ENCODE measurements around the gene COX6B1.
"Not testable (repeated sequence)": the region's sequence is repeated elsewhere in the genome, so short reads cannot be mapped to it uniquely, and the experiment has no call there.

The COX6B1 gene

DNA sequence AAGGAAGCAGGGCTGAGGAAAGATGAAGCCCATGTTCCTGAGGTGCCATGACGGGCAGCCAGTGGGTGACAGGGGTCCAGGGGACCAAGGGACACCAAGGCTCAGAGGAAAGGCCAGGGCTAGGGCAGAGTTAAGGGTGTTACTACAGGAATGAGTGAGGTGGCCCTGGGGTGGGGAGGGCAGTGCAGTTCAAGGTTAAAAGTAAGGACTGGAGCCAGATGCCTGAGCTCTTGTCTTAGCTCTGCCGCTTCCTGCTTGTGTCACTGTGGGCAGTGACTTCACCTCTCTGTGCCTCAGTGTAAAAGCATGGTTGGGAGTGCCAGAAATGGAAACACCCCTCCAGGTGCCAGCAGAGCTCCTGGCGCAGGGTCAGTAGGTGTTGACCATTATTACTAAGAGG, 11.5 kb upstream of the COX6B1 start:
- DNase-seq, result no peak

DNA sequence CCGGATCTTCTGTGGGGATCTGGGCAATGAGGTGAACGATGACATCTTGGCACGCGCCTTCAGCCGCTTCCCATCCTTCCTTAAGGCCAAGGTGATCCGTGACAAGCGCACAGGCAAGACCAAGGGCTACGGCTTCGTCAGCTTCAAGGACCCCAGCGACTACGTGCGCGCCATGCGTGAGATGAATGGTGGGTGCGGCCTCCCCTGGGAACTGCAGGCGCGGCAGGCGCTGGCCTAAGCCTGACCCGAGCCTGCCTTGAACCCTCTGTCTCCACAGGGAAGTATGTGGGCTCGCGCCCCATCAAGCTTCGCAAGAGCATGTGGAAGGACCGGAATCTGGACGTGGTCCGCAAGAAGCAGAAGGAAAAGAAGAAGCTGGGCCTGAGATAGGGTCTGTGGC, 11.0 kb upstream of the COX6B1 start:
- DNase-seq, result no peak

DNA sequence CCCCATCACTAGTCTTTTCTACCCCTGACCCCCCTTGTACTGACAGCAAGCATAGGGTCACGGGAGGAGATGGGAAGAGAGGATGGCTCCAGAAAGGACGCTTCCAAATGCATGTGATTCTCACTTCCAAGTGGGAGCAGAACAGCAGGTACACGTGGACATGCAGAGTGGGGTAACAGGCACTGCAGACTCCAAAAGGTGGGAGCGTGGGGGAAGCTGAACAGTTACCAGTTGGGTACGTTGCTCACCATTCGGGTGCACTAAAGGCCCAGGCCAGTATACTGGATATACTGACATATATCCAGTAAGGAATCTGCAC, 8.8 kb upstream of the COX6B1 start:
- DNase-seq, result no peak

DNA sequence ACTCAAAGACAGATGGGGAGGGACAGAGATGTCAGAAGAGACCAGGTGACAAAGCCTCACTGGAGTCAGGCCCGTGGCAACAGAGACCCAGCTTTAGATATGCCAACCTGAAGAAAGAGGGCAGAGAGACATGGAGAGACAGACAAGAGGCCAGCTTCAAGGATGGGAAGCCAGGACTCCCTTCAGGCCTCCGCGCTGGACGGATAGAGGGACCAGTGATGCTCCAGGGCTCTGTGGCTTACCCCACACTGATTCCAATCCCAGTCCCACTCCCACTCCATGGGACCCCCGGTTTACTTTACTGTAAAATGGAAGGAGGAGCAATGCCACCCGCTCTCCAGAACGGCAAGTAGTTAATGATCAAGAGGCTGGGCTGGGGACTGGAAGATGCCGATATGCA, 8.3 kb upstream of the COX6B1 start:
- no peak for DNase-seq

DNA sequence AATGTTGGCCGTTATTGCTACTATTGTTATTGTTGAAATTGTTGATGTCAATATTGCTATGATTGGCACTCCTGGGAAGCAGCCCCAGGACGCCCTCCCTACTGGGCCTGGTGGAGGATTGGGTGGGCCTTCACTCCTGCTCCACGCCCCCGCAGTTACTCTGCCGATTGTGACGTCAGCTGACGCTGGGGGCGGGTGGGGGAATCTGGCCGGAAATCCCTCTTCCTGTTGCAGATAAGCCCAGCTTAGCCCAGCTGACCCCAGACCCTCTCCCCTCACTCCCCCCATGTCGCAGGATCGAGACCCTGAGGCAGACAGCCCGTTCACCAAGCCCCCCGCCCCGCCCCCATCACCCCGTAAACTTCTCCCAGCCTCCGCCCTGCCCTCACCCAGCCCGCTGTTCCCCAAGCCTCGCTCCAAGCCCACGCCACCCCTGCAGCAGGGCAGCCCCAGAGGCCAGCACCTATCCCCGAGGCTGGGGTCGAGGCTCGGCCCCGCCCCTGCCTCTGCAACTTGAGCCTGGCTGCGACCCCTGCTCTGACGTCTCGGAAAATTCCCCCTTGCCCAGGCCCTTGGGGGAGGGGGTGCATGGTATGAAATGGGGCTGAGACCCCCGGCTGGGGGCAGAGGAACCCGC, 6.5 kb upstream of the COX6B1 start, which contains the start of gene ETV2:
Gene ETV2, plus strand, starts transcription at position 231 of the 637 bp plus-strand sequence. CDS start 716 bp downstream, outside the sequence.
- DNase-seq, result peak in 4 of 6 experiments; percentile 5 to 43 (median 14)

DNA sequence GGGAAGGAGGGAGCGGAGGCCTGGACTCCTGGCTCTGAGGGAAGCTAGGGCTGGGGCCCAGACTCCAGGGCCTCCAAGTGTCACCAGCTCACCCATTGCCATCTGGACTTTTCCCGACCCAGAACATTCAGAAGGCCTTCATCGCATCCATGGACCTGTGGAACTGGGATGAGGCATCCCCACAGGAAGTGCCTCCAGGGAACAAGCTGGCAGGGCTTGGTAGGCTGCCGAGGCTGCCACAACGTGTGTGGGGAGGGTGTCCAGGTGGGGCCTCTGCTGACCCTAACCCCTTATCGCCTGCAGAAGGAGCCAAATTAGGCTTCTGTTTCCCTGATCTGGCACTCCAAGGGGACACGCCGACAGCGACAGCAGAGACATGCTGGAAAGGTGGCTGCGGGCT, 5.8 kb upstream of the COX6B1 start:
- no peak for DNase-seq

DNA sequence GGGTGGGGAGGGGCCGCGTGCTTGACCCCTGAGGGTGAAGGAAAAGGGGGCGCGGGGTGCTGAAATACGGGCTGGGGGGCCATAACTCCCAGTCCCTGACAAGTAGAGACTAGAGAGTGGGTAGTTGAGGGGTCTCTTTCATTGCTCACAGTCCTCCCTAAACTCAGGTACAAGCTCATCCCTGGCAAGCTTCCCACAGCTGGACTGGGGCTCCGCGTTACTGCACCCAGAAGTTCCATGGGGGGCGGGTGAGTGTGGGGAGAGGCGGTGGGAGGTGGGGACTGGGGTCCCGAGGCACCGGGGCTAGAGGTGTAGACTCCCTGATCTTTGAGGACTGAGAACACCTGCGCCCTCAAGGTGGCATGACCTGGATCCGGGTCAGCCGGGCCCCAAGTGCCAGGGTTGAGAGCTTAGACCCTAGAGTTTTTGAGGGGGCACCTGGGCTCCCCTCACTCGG, 5.3 kb upstream of the COX6B1 start:
- no peak for DNase-seq

DNA sequence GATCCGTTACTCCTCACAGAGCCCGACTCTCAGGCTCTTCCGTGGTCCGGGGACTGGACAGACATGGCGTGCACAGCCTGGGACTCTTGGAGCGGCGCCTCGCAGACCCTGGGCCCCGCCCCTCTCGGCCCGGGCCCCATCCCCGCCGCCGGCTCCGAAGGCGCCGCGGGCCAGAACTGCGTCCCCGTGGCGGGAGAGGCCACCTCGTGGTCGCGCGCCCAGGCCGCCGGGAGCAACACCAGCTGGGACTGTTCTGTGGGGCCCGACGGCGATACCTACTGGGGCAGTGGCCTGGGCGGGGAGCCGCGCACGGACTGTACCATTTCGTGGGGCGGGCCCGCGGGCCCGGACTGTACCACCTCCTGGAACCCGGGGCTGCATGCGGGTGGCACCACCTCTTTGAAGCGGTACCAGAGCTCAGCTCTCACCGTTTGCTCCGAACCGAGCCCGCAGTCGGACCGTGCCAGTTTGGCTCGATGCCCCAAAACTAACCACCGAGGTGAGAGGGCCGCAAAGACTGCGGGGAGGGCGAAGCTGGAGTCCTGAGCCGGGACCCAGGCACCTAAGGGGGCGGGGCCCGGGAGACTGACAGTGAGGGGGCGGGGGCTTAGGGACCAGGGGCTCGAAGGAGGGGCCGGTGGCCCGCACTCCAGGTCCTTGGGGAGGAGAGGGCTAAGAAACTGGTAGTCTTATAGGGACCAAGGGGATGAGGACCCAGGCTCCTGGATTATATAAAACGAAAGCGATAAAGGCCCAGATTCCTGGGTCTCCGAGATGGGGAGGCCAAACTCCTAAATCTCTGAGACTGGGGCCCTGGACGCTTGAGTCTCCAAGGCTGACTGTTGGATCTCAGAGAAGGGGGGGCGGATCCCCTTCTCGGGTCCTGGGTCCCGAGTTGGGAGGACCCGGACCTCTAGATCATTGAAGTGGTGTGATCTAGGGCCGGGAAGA, 4.6 kb upstream of the COX6B1 start:
- peak; percentile 63 to 94 (median 82) for DNase-seq

DNA sequence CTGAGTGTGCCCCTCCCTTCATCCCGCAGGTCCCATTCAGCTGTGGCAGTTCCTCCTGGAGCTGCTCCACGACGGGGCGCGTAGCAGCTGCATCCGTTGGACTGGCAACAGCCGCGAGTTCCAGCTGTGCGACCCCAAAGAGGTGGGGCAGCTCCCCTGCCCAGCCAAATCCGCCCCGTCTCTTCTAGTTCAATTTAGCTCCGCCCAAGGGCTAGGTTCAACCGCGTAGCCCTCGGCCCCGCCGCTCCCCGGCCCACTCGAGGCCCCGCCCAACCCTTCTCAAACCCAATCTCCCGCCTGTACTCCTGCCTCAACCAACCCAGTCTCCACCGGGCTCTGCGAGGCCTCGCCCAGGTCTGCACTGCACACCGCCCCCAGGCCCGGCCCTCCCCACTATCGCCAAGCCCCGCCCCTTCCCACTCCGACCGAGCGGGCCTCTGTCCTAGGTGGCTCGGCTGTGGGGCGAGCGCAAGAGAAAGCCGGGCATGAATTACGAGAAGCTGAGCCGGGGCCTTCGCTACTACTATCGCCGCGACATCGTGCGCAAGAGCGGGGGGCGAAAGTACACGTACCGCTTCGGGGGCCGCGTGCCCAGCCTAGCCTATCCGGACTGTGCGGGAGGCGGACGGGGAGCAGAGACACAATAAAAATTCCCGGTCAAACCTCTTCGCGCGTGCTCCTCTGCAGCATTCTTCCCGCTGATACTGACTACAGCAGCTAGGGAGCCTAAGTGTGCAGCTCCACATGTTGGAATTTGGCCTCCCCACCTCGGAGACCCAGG, 3.7 kb upstream of the COX6B1 start:
- peak; percentile 88 to 94 (median 90) for DNase-seq

DNA sequence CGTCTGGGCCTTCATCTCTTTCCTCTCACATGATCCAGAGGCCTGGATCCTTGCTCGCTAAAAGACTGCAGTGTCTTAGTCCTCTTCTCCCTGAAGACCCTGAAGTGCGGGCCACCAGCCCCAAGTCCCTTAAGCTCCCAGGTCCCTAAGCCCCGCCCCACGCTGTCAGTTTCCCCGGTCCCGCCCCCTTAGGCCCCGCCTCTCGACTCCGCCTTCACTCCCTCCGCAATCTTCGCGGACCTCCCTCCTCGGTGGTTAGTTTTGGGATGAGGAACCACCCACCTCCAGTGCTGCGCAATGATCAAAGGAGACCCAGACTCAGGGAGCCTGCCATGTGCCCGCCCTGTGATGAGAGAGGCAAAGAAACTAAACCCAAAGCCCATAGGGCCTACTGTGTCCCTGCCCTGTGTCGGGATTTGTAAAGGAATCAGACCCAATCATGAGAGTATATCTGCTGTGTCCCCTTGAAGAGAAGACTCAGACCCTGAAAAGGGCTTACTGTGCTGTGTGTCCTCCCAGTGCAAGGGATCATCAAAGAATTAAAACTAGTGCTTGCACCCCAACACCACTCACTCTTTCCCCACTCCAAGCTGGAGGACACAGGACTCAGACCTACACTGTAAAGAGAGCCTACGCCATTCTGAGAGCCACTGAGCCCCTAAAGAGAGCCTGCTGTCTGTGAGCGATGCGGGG, 3.0 kb upstream of the COX6B1 start:
- DNase-seq, result peak; percentile 27 to 74 (median 62)

DNA sequence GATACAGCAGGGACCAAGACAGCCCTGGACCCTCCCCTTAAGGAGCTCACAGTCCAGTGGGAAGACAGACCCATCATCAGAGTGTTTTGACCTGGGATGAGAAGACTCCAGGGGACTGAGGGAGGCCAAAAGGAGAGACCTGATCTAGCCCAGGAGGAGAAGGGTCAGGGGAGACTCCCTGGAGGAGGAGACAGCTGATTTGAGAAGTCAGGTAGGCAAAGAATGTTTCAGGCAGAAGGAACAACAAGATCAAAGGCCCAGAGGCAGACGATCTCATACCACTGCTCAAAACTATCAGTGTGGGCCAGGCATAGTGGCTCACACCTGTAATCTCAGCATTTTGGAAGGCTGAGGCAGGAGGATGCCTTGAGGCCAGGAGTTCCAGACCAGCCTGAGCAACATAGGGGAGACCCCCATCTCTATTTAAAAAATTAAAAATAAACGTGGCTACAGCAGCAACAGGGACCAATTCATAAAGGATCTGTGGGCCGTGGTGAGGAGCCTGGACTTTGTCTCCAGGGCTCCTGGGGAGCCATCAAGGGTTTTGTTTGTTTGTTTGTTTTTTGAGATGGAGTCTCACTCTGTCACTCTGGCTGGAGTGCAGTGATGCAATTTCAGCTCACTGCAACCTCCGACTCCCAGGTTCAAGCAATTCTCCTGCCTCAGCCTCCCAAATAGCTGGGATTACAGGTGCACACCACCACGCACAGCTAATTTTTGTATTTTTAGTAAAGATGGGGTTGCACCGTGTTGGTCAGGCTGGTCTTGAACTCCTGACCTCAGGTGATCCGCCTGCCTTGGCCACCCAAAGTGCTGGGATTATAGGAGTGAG, 2.2 kb upstream of the COX6B1 start:
- no peak for DNase-seq

DNA sequence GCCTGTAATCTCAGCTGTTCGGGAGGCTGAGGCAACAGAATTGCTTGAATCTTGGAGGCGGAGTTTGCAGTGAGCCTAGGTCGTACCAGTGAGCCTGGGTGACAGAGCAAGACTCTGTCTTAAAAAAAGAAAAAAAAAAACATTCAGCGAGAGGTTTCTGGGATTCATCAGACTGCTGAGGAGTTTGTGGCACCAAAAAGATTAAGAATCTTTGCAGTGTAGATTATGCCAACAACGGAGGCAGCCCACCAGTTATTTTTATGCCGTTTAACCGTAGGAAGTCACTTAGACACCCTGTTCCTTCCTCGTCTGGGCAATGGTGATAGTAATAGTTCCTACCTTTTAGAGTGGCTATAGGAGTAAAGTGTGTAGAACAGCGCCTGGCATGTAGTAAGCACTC, 2.5 kb downstream of the COX6B1 start:
- DNase-seq, result no peak

DNA sequence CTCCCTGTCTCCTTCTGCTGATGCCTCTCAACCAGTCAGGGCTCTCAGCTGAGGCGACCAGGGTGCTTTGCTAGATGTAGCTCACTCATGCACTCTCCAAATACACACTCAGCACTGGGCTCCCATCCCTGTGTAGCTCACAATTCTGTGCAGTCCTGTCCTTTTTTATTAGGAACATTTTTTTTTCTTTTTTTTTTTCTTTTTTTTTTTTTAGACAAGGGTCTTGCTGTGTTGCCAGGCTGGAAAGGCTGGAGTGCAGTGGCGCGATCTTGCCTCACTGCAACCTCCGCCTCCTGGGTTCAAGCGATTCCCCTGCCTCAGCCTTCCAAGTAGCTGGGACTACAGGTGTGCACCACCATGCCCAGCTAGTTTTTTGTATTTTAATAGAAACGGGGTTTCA, 6.7 kb downstream of the COX6B1 start:
- not testable (repeated sequence) for DNase-seq

DNA sequence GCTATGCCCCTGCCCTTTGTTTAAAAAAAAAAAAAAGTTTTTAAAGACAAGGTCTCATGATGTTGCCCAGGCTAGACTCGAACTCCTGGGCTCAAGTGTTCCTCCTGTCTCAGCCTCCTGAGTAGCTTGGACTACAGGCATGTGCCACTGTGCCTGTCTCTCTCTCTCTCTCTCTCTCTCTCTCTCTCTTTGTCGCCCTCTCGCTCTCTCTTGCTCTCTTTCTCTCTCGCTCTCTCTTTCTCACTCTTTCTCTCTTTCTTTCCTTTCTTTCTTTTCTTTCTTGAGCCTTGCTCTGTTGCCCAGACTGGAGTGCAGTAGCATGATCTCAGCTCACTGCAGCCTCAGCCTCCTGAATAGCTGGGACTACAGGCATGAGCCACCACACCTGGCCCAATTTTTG, 7.5 kb downstream of the COX6B1 start:
- DNase-seq, result no peak

DNA sequence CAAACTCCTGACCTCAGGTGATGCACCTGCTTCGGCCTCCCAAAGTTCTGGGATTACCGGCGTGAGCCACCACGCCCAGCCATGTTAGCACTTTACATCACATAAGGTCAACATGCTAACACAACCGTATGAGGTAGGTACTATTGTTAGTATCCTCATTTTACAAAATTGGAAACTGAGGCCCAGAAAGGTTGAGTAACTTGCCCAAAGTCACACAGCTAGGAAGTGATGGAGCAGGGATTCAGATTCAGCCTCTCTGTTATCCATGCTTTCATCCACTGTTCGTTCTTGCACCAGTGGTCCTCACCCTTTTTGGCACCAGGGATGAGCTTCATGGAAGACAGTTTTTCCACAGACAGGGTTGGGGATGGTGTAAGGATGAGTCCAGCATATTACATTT, 8.6 kb downstream of the COX6B1 start:
- DNase-seq, result no peak

DNA sequence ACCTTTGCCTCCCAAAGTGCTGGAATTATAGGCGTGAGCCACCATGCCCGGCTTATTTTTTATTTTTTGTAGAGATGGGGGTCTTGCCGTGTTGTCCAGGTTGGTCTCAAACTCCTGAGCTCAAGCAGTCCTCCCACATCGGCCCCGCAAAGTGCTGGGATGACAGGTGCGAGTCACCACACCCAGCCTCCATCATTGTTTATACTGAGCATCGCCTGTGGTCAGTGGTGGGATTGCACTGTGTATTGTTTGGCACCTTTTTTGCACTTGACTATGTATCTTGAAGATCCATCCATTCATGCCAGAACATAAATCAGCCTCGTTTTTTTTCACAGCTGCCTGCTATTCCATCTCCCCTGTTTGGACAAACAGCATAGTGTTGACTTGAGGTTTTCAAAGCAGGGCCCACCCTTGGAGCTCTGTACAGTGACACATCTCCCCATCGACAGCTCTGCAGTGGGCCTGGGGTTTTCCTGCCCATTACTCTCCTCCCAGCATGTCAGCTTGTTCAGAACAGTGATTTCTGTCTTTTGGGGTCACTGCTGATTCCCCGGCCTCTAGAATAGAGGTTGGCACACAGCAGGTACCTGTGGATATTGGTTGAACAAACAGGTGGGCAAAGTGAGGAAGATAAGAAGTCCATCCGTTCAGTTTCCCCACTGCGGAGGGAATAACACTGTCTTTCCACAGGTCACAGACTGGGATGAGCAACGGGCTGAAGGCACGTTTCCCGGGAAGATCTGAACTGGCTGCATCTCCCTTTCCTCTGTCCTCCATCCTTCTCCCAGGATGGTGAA, 10.0 kb downstream of the COX6B1 start:
- no peak for DNase-seq

DNA sequence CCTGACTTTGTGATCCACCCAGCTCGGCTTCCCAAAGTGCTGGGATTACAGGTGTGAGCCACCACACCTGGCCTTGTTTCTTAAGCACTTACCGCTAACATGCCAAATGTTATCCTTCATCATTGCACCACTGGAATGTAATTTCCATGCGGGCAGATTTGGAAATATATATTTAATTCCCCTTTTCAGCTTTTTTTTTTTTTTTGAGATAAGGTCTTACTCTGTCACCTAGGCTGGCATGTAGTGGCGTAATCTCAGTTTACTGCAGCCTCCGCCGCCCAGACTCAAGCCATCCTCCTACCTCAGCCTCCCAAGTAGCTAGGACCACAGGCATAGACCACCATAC, 13.8 kb downstream of the COX6B1 start:
- no peak for DNase-seq

DNA sequence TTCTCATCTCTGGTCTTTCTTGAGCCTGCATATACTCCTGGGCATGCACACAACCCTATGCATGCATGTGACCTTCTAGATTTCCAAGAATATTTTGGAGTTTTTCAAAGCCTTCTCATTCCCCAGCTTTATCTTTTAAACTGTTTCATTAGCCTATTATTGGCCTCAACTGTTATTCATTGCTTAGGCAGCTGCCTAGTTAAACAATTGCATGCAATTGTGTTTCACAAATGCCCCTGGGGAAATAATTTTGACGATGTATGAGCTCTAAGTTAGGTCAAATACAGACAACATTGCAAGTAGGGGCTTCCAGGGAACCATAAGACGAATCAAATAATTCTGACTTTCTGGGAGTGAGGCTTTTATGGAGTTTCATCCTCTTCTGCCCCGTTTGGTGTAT, 15.9 kb downstream of the COX6B1 start:
- DNase-seq, result no peak

DNA sequence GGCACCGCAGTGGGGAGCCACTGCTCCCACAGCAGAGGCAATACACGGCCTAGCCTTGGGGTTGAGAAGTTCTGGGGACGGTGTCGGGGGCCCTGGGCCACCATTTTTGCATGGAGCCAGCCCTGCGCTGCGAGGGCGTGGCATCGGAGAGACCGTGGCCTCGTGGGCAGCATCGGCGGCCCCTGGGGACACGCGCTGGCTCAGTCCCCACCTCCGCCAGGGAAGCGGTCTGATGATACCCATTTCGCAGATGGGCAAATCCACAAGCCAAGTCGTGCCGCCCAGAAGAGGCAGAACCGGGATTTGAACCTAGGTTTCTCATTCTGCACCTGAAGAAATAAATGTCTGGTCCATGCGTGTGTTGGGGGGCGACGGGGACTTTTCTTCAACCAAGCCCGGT, 17.0 kb downstream of the COX6B1 start:
- DNase-seq, result no peak

DNA sequence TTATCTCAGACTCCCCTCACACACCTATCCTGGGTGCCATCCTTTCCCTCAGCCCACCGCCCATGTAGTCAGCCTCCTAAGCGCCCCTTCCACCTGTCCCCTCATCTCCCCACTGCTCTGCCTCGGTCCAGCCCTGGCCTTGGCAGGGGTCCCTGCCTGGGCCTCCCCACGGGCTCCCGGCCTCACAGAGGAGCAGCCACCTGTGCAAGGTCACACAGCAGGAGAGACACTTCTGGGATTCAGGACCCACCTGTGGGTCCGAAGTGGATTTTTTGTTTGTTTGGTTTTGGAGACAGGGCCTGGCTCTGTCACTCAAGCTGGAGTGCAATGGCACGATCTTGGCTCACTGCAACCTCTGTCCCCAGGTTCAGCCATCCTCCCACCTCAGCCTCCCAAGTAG, 17.5 kb downstream of the COX6B1 start:
- DNase-seq, result no peak

DNA sequence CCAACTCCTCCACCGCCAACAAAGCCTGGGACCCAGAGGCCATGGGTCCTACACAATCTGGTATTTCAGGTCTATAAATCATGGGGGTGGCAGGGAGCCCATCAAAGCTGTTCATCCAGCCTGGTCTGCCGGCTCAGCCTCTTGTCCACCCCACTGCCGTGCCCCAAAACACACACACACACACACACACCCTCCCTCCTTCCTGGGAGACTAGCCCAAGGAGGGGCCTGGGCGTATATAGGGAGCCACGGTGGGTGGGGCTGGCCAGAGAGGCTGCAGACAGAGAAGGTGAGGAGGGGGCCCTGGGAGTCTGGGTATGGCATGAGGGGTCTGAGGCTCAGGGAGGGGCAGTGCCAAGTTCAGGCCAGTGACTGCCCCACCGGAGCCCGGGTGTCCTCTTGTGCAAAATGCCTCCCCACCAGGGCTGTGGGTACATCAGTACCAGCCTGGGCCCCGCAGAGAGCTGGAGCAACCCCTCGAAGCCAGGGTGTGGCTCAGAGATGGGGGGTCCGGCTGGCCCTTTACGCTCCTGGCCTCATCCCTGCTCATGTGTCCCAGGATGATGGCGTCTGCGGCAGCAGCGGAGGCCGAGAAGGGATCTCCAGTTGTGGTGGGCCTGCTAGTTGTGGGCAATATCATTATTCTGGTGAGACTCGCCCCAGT, 18.3 kb downstream of the COX6B1 start, which contains the start of gene UPK1A:
Gene UPK1A, plus strand, starts transcription at position 267 of the 663 bp plus-strand sequence. Its CDS starts 296 bp downstream, at position 563.
- DNase-seq, result no peak
